Neuron (in vitro differentiated cells): ENCODE measurements around the gene UBE2QL1.

ENCODE experiments used
- H2AFZ ChIP-seq: one replicate; pipeline ENCODE4 v1.6.1; 2013; ENCODE audit warnings: low read depth, mild to moderate bottlenecking, inconsistent platforms, low read length, moderate library complexity
- H3K27me3 ChIP-seq: one replicate; pipeline ENCODE4 v1.6.1; 2013; ENCODE audit warnings: low read length; ENCODE audit not compliant: insufficient read depth
- H3K36me3 ChIP-seq: one replicate; pipeline ENCODE4 v1.6.1; 2013; ENCODE audit warnings: low read length; ENCODE audit not compliant: insufficient read depth
- H3K4me1 ChIP-seq: one replicate; pipeline ENCODE4 v1.6.1; 2013; ENCODE audit warnings: low read length; ENCODE audit not compliant: insufficient read depth
- H3K4me3 ChIP-seq: 2 replicates; pipeline ENCODE4 v1.5.1; 2013; ENCODE audit warnings: mild to moderate bottlenecking, low read length, moderate library complexity
- H3K9me3 ChIP-seq: one replicate; pipeline ENCODE4 v1.6.1; 2013; ENCODE audit warnings: low read length

Gene UBE2QL1

GRCh38 chr5:6480133-6481051 is 31.7 kb downstream of the UBE2QL1 start:
- Histone ChIP-seq H2AFZ (no peak overlapping the region), H3K4me3 (no peak overlapping the region), H3K9me3 (no peaks in the 10 kb centered on the region), H3K27me3 (no peaks in the 10 kb centered on the region), H3K4me1 (no peaks in the 10 kb centered on the region), H3K36me3 (no peaks in the 10 kb centered on the region)

GRCh38 chr5:6482735-6483134 is 34.1 kb downstream of the UBE2QL1 start:
- Histone ChIP-seq H3K36me3 (no peaks in the 10 kb centered on the region), H3K27me3 (no peaks in the 10 kb centered on the region), H2AFZ (no peak overlapping the region), H3K4me3 (no peak overlapping the region), H3K9me3 (no peaks in the 10 kb centered on the region), H3K4me1 (no peaks in the 10 kb centered on the region)

GRCh38 chr5:6483880-6484382 is 35.3 kb downstream of the UBE2QL1 start:
- Histone ChIP-seq H3K4me3 (no peak overlapping the region), H3K9me3 (no peaks in the 10 kb centered on the region), H3K27me3 (no peaks in the 10 kb centered on the region), H3K4me1 (no peaks in the 10 kb centered on the region), H2AFZ (no peak overlapping the region), H3K36me3 (no peaks in the 10 kb centered on the region)

GRCh38 chr5:6484446-6484845 is 35.8 kb downstream of the UBE2QL1 start:
- Histone ChIP-seq H2AFZ (no peak overlapping the region), H3K27me3 (no peaks in the 10 kb centered on the region), H3K4me1 (no peaks in the 10 kb centered on the region), H3K9me3 (no peaks in the 10 kb centered on the region), H3K36me3 (no peaks in the 10 kb centered on the region), H3K4me3 (no peak overlapping the region)

GRCh38 chr5:6484899-6485298 is 36.2 kb downstream of the UBE2QL1 start:
- Histone ChIP-seq H2AFZ (no peak overlapping the region), H3K36me3 (no peaks in the 10 kb centered on the region), H3K4me1 (no peaks in the 10 kb centered on the region), H3K4me3 (no peak overlapping the region), H3K27me3 (no peaks in the 10 kb centered on the region), H3K9me3 (no peaks in the 10 kb centered on the region)

- no peaks in the 10 kb centered on the region for H3K4me1 ChIP-seq
- no peak overlapping the region for H2AFZ ChIP-seq
- no peaks in the 10 kb centered on the region for H3K9me3 ChIP-seq
- no peaks in the 10 kb centered on the region for H3K27me3 ChIP-seq
- no peak overlapping the region for H3K4me3 ChIP-seq
- no peaks in the 10 kb centered on the region for H3K36me3 ChIP-seq
Observed at GRCh38 chr5:6485441-6485840, 36.8 kb downstream of the UBE2QL1 start.

GRCh38 chr5:6486074-6486473 is 37.4 kb downstream of the UBE2QL1 start:
- H3K4me1 ChIP-seq: no peaks in the 10 kb centered on the region
- H2AFZ ChIP-seq: no peak overlapping the region
- no peak overlapping the region for H3K4me3 ChIP-seq
- H3K36me3 ChIP-seq: no peaks in the 10 kb centered on the region
- no peaks in the 10 kb centered on the region for H3K27me3 ChIP-seq
- no peaks in the 10 kb centered on the region for H3K9me3 ChIP-seq

- Histone ChIP-seq H3K36me3 (no peaks in the 10 kb centered on the region), H3K4me3 (no peak overlapping the region), H3K4me1 (peaks cover 8% of the 10 kb centered on the region), H3K9me3 (no peaks in the 10 kb centered on the region), H2AFZ (no peak overlapping the region), H3K27me3 (no peaks in the 10 kb centered on the region)
Observed at GRCh38 chr5:6487081-6487480, 38.4 kb downstream of the UBE2QL1 start.

- no peaks in the 10 kb centered on the region for H3K27me3 ChIP-seq
- no peaks in the 10 kb centered on the region for H3K36me3 ChIP-seq
- H3K4me1 ChIP-seq: peaks cover 8% of the 10 kb centered on the region
- no peak overlapping the region for H3K4me3 ChIP-seq
- no peak overlapping the region for H2AFZ ChIP-seq
- H3K9me3 ChIP-seq: no peaks in the 10 kb centered on the region
Observed at GRCh38 chr5:6488021-6488420, 39.4 kb downstream of the UBE2QL1 start.

- Histone ChIP-seq H3K27me3 (peaks cover 5% of the 10 kb centered on the region), H3K36me3 (no peaks in the 10 kb centered on the region), H2AFZ (no peak overlapping the region), H3K4me1 (peaks cover 8% of the 10 kb centered on the region), H3K4me3 (no peak overlapping the region), H3K9me3 (no peaks in the 10 kb centered on the region)
Observed at GRCh38 chr5:6489643-6490185, 41.1 kb downstream of the UBE2QL1 start.

GRCh38 chr5:6490246-6490645 is 41.6 kb downstream of the UBE2QL1 start:
- H3K4me3 ChIP-seq: no peak overlapping the region
- H2AFZ ChIP-seq: no peak overlapping the region
- H3K4me1 ChIP-seq: peaks cover 8% of the 10 kb centered on the region
- H3K36me3 ChIP-seq: no peaks in the 10 kb centered on the region
- no peaks in the 10 kb centered on the region for H3K9me3 ChIP-seq
- peaks cover 11% of the 10 kb centered on the region for H3K27me3 ChIP-seq

- H2AFZ ChIP-seq: no peak overlapping the region
- peaks cover 8% of the 10 kb centered on the region for H3K4me1 ChIP-seq
- peaks cover 14% of the 10 kb centered on the region for H3K27me3 ChIP-seq
Observed at GRCh38 chr5:6490693-6491092, 42.0 kb downstream of the UBE2QL1 start.

GRCh38 chr5:6491196-6491918 is 42.7 kb downstream of the UBE2QL1 start:
- peaks cover 14% of the 10 kb centered on the region for H3K27me3 ChIP-seq
- peaks cover 8% of the 10 kb centered on the region for H3K4me1 ChIP-seq
- H3K4me3 ChIP-seq: no peak overlapping the region
- no peaks in the 10 kb centered on the region for H3K9me3 ChIP-seq
- H3K36me3 ChIP-seq: no peaks in the 10 kb centered on the region
- H2AFZ ChIP-seq: no peak overlapping the region

More at GRCh38 chr5:6490693-6491092, 42.0 kb downstream of the UBE2QL1 start:
- Histone ChIP-seq H3K4me3 (no peak overlapping the region), H3K9me3 (no peaks in the 10 kb centered on the region), H3K36me3 (no peaks in the 10 kb centered on the region)
